Panc1 (cell line): ENCODE data around the gene RENBP. TPM values are rescaled to one million over a fixed set of nuclear protein-coding genes. Genes with fewer than 3 reads are reported as not detected.

Source experiments
- ATAC-seq: fragments of 200-7000 bp; cut with Tn5 transposase; 2 replicates; pipeline ENCODE4 v1.9.1; 2020; ENCODE audit warnings: mild to moderate bottlenecking, moderate library complexity
- BruUV-seq: library from RNA; stranded (reverse); fragments of 400-500 nt; replicated peaks from 2 replicates; lab custom pipeline; 2021; lab: Mats Ljungman, UMichigan
- CTCF ChIA-PET: fragments of 300-600 bp; sonication (Branson Sonifier 250); formaldehyde crosslinking; loops from one replicate; lab custom pipeline; 2022; ENCODE audit warnings: antibody characterized with exemption; lab: Charles Lee
- POLR2A ChIA-PET: fragments of 300-600 bp; sonication (Branson Sonifier 250); formaldehyde crosslinking; loops from one replicate; lab custom pipeline; 2022; ENCODE audit warnings: antibody characterized with exemption; lab: Charles Lee
- DNase-seq: peaks from one replicate; pipeline ENCODE4 v3.0.0-alpha.2; 2010; ENCODE audit warnings: low read depth, low spot score
- H3K27ac ChIP-seq: 2 replicates; pipeline ENCODE4 v1.5.1; 2011; ENCODE audit warnings: mild to moderate bottlenecking, low read length, inconsistent platforms
- H3K27me3 ChIP-seq: fragments of 200-500 bp; sonication (Bioruptor generic); 2 replicates; pipeline ENCODE4 v1.6.0; 2014; ENCODE audit warnings: low read length, inconsistent platforms; ENCODE audit not compliant: control insufficient read depth, insufficient read depth
- H3K36me3 ChIP-seq: fragments of 200-500 bp; sonication (Bioruptor generic); 2 replicates; pipeline ENCODE4 v1.5.1; 2014; ENCODE audit warnings: inconsistent platforms, mild to moderate bottlenecking, low read length, moderate library complexity; ENCODE audit not compliant: control insufficient read depth, insufficient read depth
- H3K4me1 ChIP-seq: 2 replicates; pipeline ENCODE4 v1.5.1; 2011; ENCODE audit warnings: inconsistent platforms, mild to moderate bottlenecking, low read length, moderate library complexity; ENCODE audit not compliant: control insufficient read depth, insufficient read depth
- H3K4me3 ChIP-seq, 2 experiments: 2 replicates each; pipeline ENCODE4 v1.5.1; 2011 to 2012; ENCODE audit warnings: low read depth in 2 of 2, low read length in 2 of 2, mild to moderate bottlenecking in 2 of 2, inconsistent platforms in 1 of 2, moderate library complexity in 1 of 2
- H3K9me3 ChIP-seq: fragments of 200-500 bp; sonication (Bioruptor generic); 2 replicates; pipeline ENCODE4 v1.5.1; 2014; ENCODE audit warnings: low read depth, mild to moderate bottlenecking, inconsistent platforms, low read length, moderate library complexity; ENCODE audit not compliant: control insufficient read depth, insufficient read depth
- CTCF ChIP-seq: fragments of 450-650 bp; IDR thresholded peaks from 2 replicates; pipeline ENCODE4 v1.5.1; 2017; ENCODE audit warnings: mild to moderate bottlenecking
- POLR2AphosphoS5 ChIP-seq: IDR thresholded peaks from 2 replicates; pipeline ENCODE4 v1.6.1; 2012; ENCODE audit warnings: mild to moderate bottlenecking, low read depth, low read length, moderate library complexity
- SIN3A ChIP-seq: IDR thresholded peaks from 2 replicates; pipeline ENCODE4 v1.6.1; 2012; ENCODE audit warnings: low read depth, mild to moderate bottlenecking, low read length, moderate library complexity, borderline replicate concordance; ENCODE audit not compliant: insufficient read depth
- TCF7L2 ChIP-seq: IDR thresholded peaks from 2 replicates; pipeline ENCODE4 v1.6.1; 2011; ENCODE audit warnings: mild to moderate bottlenecking, low read depth, low read length, inconsistent platforms
- in situ Hi-C: cut with HindIII; loops from 2 replicates; pipeline ENCODE4 v1.10.0; 2016; ENCODE audit warnings: low sequenced_read_pairs, low pct_unique_long_range_greater_than_20kb
- intact Hi-C: fragments of 100-400 bp; cut with micrococcal nuclease; formaldehyde crosslinking; loops from one replicate; pipeline ENCODE4 v1.10.0; 2022; ENCODE audit not compliant: unreplicated experiment
- total RNA-seq: library from RNA; stranded (reverse); gene quantifications from one replicate; pipeline ENCODE4 v1.2.1, GENCODE V29; 2021; ENCODE audit not compliant: unreplicated experiment
- TF ChIP-seq, protein P1 (sequence below), 2 experiments: IDR thresholded peaks; 2 replicates each; pipeline ENCODE4 v1.6.1; 2011 to 2012; ENCODE audit warnings: low read depth in 2 of 2, control low read depth in 1 of 2, low read length in 1 of 2, mild to moderate bottlenecking in 1 of 2, moderate library complexity in 1 of 2; ENCODE audit not compliant: insufficient read depth in 1 of 2

The RENBP gene
- total RNA-seq, 1 experiment from 2014 or later, result 0.62 TPM

- ATAC-seq (no peak), DNase-seq (no peak)
- CTCF ChIA-PET, result no interaction called here
- no peaks in the 10 kb centered on the region for H3K27me3 ChIP-seq
- H3K27ac ChIP-seq, result no peak overlapping the region
- H3K4me3 ChIP-seq, result no peak overlapping the region
- intact Hi-C loops (no loop called here), in situ Hi-C loops (no loop called here)
- H3K36me3 ChIP-seq, result peaks cover 10% of the 10 kb centered on the region
- TF ChIP-seq CTCF (no peak), TCF7L2 (no peak)
- peaks cover 27% of the 10 kb centered on the region for H3K4me1 ChIP-seq
- BruUV-seq, result no TSS peak
- POLR2A ChIA-PET, result no interaction called here
- no peaks in the 10 kb centered on the region for H3K9me3 ChIP-seq
These were observed 21.0 kb upstream of the RENBP start for GRCh38 chrX:153965406-153965805.

DNA sequence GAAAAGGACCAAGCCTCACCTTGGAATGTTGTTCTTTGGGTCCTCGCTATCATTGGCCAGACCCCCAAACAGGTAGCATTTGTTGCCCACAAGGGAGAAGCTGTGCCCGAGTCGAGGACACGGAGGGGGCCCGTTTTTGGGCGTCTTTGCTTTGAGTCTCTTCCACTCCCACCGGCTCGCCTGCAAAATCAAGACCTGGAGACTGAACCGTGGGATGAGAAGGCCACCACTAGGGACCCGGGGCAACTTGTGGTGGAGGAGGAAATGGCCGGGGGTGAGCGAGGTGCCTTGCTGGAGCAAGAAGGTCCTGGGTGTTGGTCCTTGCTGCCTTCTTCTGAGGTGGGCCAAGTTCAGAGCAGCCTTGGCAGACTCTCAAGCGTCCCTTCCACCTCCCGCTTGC lies 19.7 kb upstream of the RENBP start:
- ChIA-PET CTCF (no interaction called here), POLR2A (no interaction called here)
- H3K4me1 ChIP-seq, result peaks cover 27% of the 10 kb centered on the region
- no peaks in the 10 kb centered on the region for H3K27me3 ChIP-seq
- no peak for TF ChIP-seq POLR2AphosphoS5
- no peak for TF ChIP-seq CTCF
- TF ChIP-seq SIN3A, result no peak
- TF ChIP-seq, protein P1, sequence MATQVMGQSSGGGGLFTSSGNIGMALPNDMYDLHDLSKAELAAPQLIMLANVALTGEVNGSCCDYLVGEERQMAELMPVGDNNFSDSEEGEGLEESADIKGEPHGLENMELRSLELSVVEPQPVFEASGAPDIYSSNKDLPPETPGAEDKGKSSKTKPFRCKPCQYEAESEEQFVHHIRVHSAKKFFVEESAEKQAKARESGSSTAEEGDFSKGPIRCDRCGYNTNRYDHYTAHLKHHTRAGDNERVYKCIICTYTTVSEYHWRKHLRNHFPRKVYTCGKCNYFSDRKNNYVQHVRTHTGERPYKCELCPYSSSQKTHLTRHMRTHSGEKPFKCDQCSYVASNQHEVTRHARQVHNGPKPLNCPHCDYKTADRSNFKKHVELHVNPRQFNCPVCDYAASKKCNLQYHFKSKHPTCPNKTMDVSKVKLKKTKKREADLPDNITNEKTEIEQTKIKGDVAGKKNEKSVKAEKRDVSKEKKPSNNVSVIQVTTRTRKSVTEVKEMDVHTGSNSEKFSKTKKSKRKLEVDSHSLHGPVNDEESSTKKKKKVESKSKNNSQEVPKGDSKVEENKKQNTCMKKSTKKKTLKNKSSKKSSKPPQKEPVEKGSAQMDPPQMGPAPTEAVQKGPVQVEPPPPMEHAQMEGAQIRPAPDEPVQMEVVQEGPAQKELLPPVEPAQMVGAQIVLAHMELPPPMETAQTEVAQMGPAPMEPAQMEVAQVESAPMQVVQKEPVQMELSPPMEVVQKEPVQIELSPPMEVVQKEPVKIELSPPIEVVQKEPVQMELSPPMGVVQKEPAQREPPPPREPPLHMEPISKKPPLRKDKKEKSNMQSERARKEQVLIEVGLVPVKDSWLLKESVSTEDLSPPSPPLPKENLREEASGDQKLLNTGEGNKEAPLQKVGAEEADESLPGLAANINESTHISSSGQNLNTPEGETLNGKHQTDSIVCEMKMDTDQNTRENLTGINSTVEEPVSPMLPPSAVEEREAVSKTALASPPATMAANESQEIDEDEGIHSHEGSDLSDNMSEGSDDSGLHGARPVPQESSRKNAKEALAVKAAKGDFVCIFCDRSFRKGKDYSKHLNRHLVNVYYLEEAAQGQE (IDR thresholded peaks at IDR 0.05; ENCODE audit: insufficient read depth in 1 of 2, low read depth in 2 of 2, low read length in 1 of 2), result no peak
- TF ChIP-seq TCF7L2, result no peak
- intact Hi-C loops, result no loop called here
- H3K27ac ChIP-seq, result no peak overlapping the region
- no peak overlapping the region for H3K4me3 ChIP-seq
- BruUV-seq, result no TSS peak
- in situ Hi-C loops, result no loop called here
- H3K9me3 ChIP-seq, result no peaks in the 10 kb centered on the region
- ATAC-seq, result no peak
- H3K36me3 ChIP-seq, result peaks cover 10% of the 10 kb centered on the region
- no peak for DNase-seq
